ENCODE results near the gene ERP44.

DNA sequence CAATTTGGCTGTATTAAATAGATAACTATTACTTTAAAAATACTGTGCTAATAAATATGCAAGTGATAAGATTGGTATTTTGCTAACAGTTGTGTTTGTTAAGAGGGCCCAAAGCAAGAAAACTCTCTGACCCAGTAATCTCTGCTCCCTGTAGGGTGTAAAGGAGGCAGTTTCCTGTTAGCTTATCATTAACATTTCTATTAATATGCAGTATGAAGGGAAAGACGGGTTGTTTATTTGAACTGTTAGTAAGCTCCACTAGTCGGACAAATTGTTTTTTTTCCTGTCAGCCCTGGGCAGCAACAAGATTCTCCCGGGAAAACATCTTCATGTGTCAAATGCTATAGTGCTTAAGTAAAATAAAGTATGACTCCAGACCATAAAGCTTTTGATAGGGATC lies 35.6 kb downstream of the ERP44 start:
- TF ChIP-seq, protein P1, sequence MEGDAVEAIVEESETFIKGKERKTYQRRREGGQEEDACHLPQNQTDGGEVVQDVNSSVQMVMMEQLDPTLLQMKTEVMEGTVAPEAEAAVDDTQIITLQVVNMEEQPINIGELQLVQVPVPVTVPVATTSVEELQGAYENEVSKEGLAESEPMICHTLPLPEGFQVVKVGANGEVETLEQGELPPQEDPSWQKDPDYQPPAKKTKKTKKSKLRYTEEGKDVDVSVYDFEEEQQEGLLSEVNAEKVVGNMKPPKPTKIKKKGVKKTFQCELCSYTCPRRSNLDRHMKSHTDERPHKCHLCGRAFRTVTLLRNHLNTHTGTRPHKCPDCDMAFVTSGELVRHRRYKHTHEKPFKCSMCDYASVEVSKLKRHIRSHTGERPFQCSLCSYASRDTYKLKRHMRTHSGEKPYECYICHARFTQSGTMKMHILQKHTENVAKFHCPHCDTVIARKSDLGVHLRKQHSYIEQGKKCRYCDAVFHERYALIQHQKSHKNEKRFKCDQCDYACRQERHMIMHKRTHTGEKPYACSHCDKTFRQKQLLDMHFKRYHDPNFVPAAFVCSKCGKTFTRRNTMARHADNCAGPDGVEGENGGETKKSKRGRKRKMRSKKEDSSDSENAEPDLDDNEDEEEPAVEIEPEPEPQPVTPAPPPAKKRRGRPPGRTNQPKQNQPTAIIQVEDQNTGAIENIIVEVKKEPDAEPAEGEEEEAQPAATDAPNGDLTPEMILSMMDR (IDR thresholded peaks at IDR 0.05; ENCODE audit: insufficient read depth, low read depth, low read length) = no peak
- TF ChIP-seq EZH2 (IDR thresholded peaks at IDR 0.05; ENCODE audit: insufficient read depth, low read length) = no peak

All from astrocyte (in vitro differentiated cells and primary cell).